ENCODE measurements around the gene JAKMIP1. TPM values are rescaled to one million over a fixed set of nuclear protein-coding genes. Genes with fewer than 3 reads are reported as not detected.
A peak's percentile ranks its signal among the peaks of the same experiment; 100 is the strongest.

The JAKMIP1 gene
- polyA plus RNA-seq, 4 donors, result 0.08 to 0.17 TPM; not detected in 2

- DNase-seq (ENCODE audit: low read depth in 4 of 4, low spot score in 3 of 4), result no peak
Measured at GRCh38 chr4:6106156-6106555, 94.2 kb downstream of the JAKMIP1 start.

GRCh38 chr4:6105311-6105911, 94.9 kb downstream of the JAKMIP1 start:
- DNase-seq (ENCODE audit: low read depth in 4 of 4, low spot score in 3 of 4), result no peak

GRCh38 chr4:6104541-6105130, 95.7 kb downstream of the JAKMIP1 start:
- no peak for DNase-seq (ENCODE audit: low read depth in 4 of 4, low spot score in 3 of 4)

GRCh38 chr4:6097581-6097980, 102.8 kb downstream of the JAKMIP1 start:
- no peak for DNase-seq (ENCODE audit: low read depth in 4 of 4, low spot score in 3 of 4)

GRCh38 chr4:6095897-6096296, 104.5 kb downstream of the JAKMIP1 start:
- DNase-seq (ENCODE audit: low read depth in 4 of 4, low spot score in 3 of 4), result no peak

- no peak for DNase-seq (ENCODE audit: low read depth in 4 of 4, low spot score in 3 of 4)
Measured at GRCh38 chr4:6095023-6095752, 105.2 kb downstream of the JAKMIP1 start.

GRCh38 chr4:6093671-6094070, 106.7 kb downstream of the JAKMIP1 start:
- DNase-seq (ENCODE audit: low read depth in 4 of 4, low spot score in 3 of 4), result no peak

GRCh38 chr4:6092971-6093370, 107.4 kb downstream of the JAKMIP1 start:
- DNase-seq (ENCODE audit: low read depth in 4 of 4, low spot score in 3 of 4), result no peak

GRCh38 chr4:6092131-6092530, 108.2 kb downstream of the JAKMIP1 start:
- DNase-seq (ENCODE audit: low read depth in 4 of 4, low spot score in 3 of 4), result no peak

- no peak for DNase-seq (ENCODE audit: low read depth in 4 of 4, low spot score in 3 of 4)
Measured at GRCh38 chr4:6090931-6091330, 109.4 kb downstream of the JAKMIP1 start.

- DNase-seq (ENCODE audit: low read depth in 4 of 4, low spot score in 3 of 4), result no peak
Measured at GRCh38 chr4:6088950-6089349, 111.4 kb downstream of the JAKMIP1 start.

GRCh38 chr4:6087669-6088341, 112.5 kb downstream of the JAKMIP1 start:
- peak in 1 of 4 donors; percentile 32 for DNase-seq (ENCODE audit: low read depth in 4 of 4, low spot score in 3 of 4)

- no peak for DNase-seq (ENCODE audit: low read depth in 4 of 4, low spot score in 3 of 4)
Measured at GRCh38 chr4:6086846-6087245, 113.5 kb downstream of the JAKMIP1 start.

GRCh38 chr4:6085691-6086628, 114.4 kb downstream of the JAKMIP1 start:
- no peak for DNase-seq (ENCODE audit: low read depth in 4 of 4, low spot score in 3 of 4)

GRCh38 chr4:6085028-6085690, 115.2 kb downstream of the JAKMIP1 start:
- no peak for DNase-seq (ENCODE audit: low read depth in 4 of 4, low spot score in 3 of 4)

- DNase-seq (ENCODE audit: low read depth in 4 of 4, low spot score in 3 of 4), result no peak
Measured at GRCh38 chr4:6079965-6080364, 120.4 kb downstream of the JAKMIP1 start.

- no peak for DNase-seq (ENCODE audit: low read depth in 4 of 4, low spot score in 3 of 4)
Measured at GRCh38 chr4:6078560-6078959, 121.8 kb downstream of the JAKMIP1 start.

- no peak for DNase-seq (ENCODE audit: low read depth in 4 of 4, low spot score in 3 of 4)
Measured at GRCh38 chr4:6076391-6076790, 124.0 kb downstream of the JAKMIP1 start.

- DNase-seq (ENCODE audit: low read depth in 4 of 4, low spot score in 3 of 4), result no peak
Measured at GRCh38 chr4:6074758-6075157, 125.6 kb downstream of the JAKMIP1 start.
